H9 (cell line): ENCODE results near the gene CTSE. TPM values are rescaled to one million over a fixed set of nuclear protein-coding genes. Genes with fewer than 3 reads are reported as not detected.

Experiments used
- DNase-seq: peaks from one replicate; pipeline ENCODE4 v3.0.0-alpha.2; 2017
- H2AFZ ChIP-seq: one replicate; pipeline ENCODE4 v1.6.1; 2013; ENCODE audit warnings: mild to moderate bottlenecking, low read length, control low read depth, moderate library complexity
- H2AK5ac ChIP-seq: 2 replicates; pipeline ENCODE4 v1.6.1; 2013; ENCODE audit warnings: low read length, control low read depth, mixed read lengths; ENCODE audit not compliant: insufficient read length
- H2BK120ac ChIP-seq: one replicate; pipeline ENCODE4 v1.6.1; 2013; ENCODE audit warnings: low read depth, mild to moderate bottlenecking, low read length, control low read depth, inconsistent platforms; ENCODE audit not compliant: poor library complexity, severe bottlenecking
- H2BK12ac ChIP-seq: 2 replicates; pipeline ENCODE4 v1.6.1; 2013; ENCODE audit warnings: low read length, control low read depth, mixed read lengths, low read depth; ENCODE audit not compliant: insufficient read length
- H2BK15ac ChIP-seq: 2 replicates; pipeline ENCODE4 v1.6.1; 2013; ENCODE audit warnings: low read depth, low read length, control low read depth
- H2BK20ac ChIP-seq: one replicate; pipeline ENCODE4 v1.6.1; 2013; ENCODE audit warnings: low read depth, mild to moderate bottlenecking, low read length, control low read depth, inconsistent platforms; ENCODE audit not compliant: poor library complexity, severe bottlenecking
- H2BK5ac ChIP-seq: 2 replicates; pipeline ENCODE4 v1.6.1; 2013; ENCODE audit warnings: low read length, control low read depth, mixed read lengths; ENCODE audit not compliant: insufficient read length
- H3K14ac ChIP-seq: 2 replicates; pipeline ENCODE4 v1.6.1; 2013; ENCODE audit warnings: low read length, control low read depth; ENCODE audit not compliant: insufficient read depth
- H3K18ac ChIP-seq: 2 replicates; pipeline ENCODE4 v1.6.1; 2013; ENCODE audit warnings: low read depth, mild to moderate bottlenecking, mixed read lengths, low read length, control low read depth; ENCODE audit not compliant: insufficient read length
- H3K23ac ChIP-seq: 2 replicates; pipeline ENCODE4 v1.6.1; 2013; ENCODE audit warnings: low read length, control low read depth, mixed read lengths, low read depth; ENCODE audit not compliant: insufficient read length
- H3K23me2 ChIP-seq: 2 replicates; pipeline ENCODE4 v1.6.1; 2013; ENCODE audit warnings: low read depth, mild to moderate bottlenecking, mixed read lengths, low read length, control low read depth; ENCODE audit not compliant: insufficient read length, poor library complexity, severe bottlenecking
- H3K27ac ChIP-seq: 2 replicates; pipeline ENCODE4 v1.5.1; 2013; ENCODE audit warnings: low read length, control low read depth, mixed read lengths, low read depth; ENCODE audit not compliant: insufficient read length
- H3K27me3 ChIP-seq: 2 replicates; pipeline ENCODE4 v1.6.1; 2013; ENCODE audit warnings: low read length, control low read depth, inconsistent platforms; ENCODE audit not compliant: insufficient read depth
- H3K4ac ChIP-seq: 2 replicates; pipeline ENCODE4 v1.6.1; 2013; ENCODE audit warnings: low read depth, mild to moderate bottlenecking, control low read depth, inconsistent platforms, low read length, moderate library complexity
- H3K4me1 ChIP-seq: 2 replicates; pipeline ENCODE4 v1.6.1; 2013; ENCODE audit warnings: low read length, control low read depth, inconsistent platforms; ENCODE audit not compliant: insufficient read depth
- H3K4me2 ChIP-seq: 2 replicates; pipeline ENCODE4 v1.6.1; 2013; ENCODE audit warnings: low read length, control low read depth, mixed read lengths; ENCODE audit not compliant: insufficient read length, insufficient read depth
- H3K56ac ChIP-seq: 2 replicates; pipeline ENCODE4 v1.6.1; 2013; ENCODE audit warnings: low read depth, mild to moderate bottlenecking, mixed read lengths, low read length, control low read depth; ENCODE audit not compliant: insufficient read length
- H3K79me1 ChIP-seq: 2 replicates; pipeline ENCODE4 v1.6.1; 2013; ENCODE audit warnings: low read depth, mild to moderate bottlenecking, moderate library complexity, low read length, control low read depth, inconsistent platforms; ENCODE audit not compliant: insufficient read depth, poor library complexity, severe bottlenecking
- H3K79me2 ChIP-seq: 2 replicates; pipeline ENCODE4 v1.6.1; 2013; ENCODE audit warnings: low read length, control low read depth, inconsistent platforms; ENCODE audit not compliant: insufficient read depth
- H3K9ac ChIP-seq: 2 replicates; pipeline ENCODE4 v1.6.1; 2013; ENCODE audit warnings: low read length, control low read depth, mixed read lengths; ENCODE audit not compliant: insufficient read length; ENCODE audit errors: extremely low read depth
- H3K9me3 ChIP-seq: one replicate; pipeline ENCODE4 v1.6.1; 2013; ENCODE audit warnings: low read depth, low read length, inconsistent platforms; ENCODE audit not compliant: control insufficient read depth
- H3T11ph ChIP-seq: one replicate; pipeline ENCODE4 v1.6.1; 2013; ENCODE audit warnings: mild to moderate bottlenecking, low read length, control low read depth, inconsistent platforms
- H4K20me1 ChIP-seq: one replicate; pipeline ENCODE4 v1.6.1; 2013; ENCODE audit not compliant: control insufficient read depth, insufficient read length, insufficient read depth
- H4K5ac ChIP-seq: 2 replicates; pipeline ENCODE4 v1.6.1; 2013; ENCODE audit warnings: low read depth, mild to moderate bottlenecking, mixed read lengths, low read length, control low read depth; ENCODE audit not compliant: insufficient read length
- H4K8ac ChIP-seq: replicated peaks from 2 replicates; pipeline ENCODE4 v1.6.1; 2013; ENCODE audit warnings: low read length, control low read depth, mixed read lengths, low read depth; ENCODE audit not compliant: insufficient read length
- H4K91ac ChIP-seq: 2 replicates; pipeline ENCODE4 v1.6.1; 2013; ENCODE audit warnings: low read depth, mild to moderate bottlenecking, moderate library complexity, mixed read lengths, low read length, control low read depth; ENCODE audit not compliant: insufficient read length
- H3K27ac Mint-ChIP-seq, 3 experiments: 2 replicates in 2 of 3; 3 replicates in 1 of 3; pipeline ENCODE4 v1.8.0; 2020 to 2021; ENCODE audit warnings: mixed read lengths in 3 of 3, mild to moderate bottlenecking in 1 of 3, moderate library complexity in 1 of 3
- H3K27me3 Mint-ChIP-seq: 2 replicates; pipeline ENCODE4 v1.8.0; 2021; ENCODE audit warnings: low read depth, mild to moderate bottlenecking, moderate library complexity, mixed read lengths
- H3K36me3 Mint-ChIP-seq, 3 experiments: 2 replicates in 2 of 3; 3 replicates in 1 of 3; pipeline ENCODE4 v1.8.0; 2020 to 2021; ENCODE audit warnings: low read depth in 3 of 3, mixed read lengths in 3 of 3; ENCODE audit not compliant: insufficient read depth in 1 of 3
- H3K4me1 Mint-ChIP-seq, 2 experiments: 2 replicates each; pipeline ENCODE4 v1.8.0; 2020; ENCODE audit warnings: mixed read lengths in 2 of 2
- H3K4me3 Mint-ChIP-seq, 2 experiments: 2 replicates in 1 of 2; 3 replicates in 1 of 2; pipeline ENCODE4 v1.8.0; 2020 to 2021; ENCODE audit warnings: mild to moderate bottlenecking in 2 of 2, mixed read lengths in 2 of 2, moderate library complexity in 1 of 2
- H3K9me3 Mint-ChIP-seq, 2 experiments: 2 replicates in 1 of 2; 3 replicates in 1 of 2; pipeline ENCODE4 v1.8.0; 2020; ENCODE audit warnings: mild to moderate bottlenecking in 2 of 2, mixed read lengths in 2 of 2, moderate library complexity in 1 of 2
- CTCF ChIP-seq: fragments of 200-600 bp; sonication (generic); conservative IDR thresholded peaks from 3 replicates; pipeline ENCODE4 v1.8.0; 2021; ENCODE audit warnings: antibody characterized with exemption, mild to moderate bottlenecking
- WGBS: extraction: QIAGEN DNeasy Blood & Tissue Kit; methylation state at CpG from one replicate; pipeline ENCODE4 v1.1.7; 2013; ENCODE audit warnings: missing lambda C conversion rate, low lambda C conversion rate, mixed read lengths; ENCODE audit not compliant: insufficient read length; ENCODE audit errors: extremely low coverage; 5-methylcytosine and 5-hydroxymethylcytosine counted together
- total RNA-seq: library from RNA; stranded (reverse); gene quantifications from 2 replicates; pipeline ENCODE4 v1.2.1, GENCODE V29; 2021

CTSE gene
- total RNA-seq, 1 experiment from 2014 or later, result not detected

DNA sequence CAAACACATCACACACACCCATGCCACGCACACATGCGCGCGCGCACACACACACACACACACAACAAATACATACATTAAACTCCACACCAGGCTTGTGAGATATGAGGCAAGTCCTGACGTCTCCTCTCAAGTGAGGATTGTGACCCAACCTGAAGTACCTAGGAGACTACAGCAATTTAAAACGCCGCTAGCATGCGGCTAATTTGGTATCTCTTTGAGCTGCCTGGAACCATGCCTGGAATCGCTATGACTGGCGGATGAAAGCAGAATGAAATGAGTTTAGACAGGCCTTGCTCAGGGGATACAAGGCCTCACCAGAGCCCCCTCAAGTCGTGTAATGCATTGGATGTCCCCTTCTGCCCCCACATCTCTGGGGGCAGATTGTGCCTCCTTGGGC, 18.9 kb downstream of the CTSE start:
- H2AFZ ChIP-seq, result no peak overlapping the region
- no peak overlapping the region for H2AK5ac ChIP-seq
- Mint-ChIP-seq H3K27me3 (peaks cover 9% of the 10 kb centered on the region), H3K9me3 (peaks cover 0 to 3% of the 10 kb centered on the region in 2 experiments; a peak in 2 of 5 replicates), H3K4me1 (peaks cover 9 to 19% of the 10 kb centered on the region in 2 experiments), H3K36me3 (no peaks in the 10 kb centered on the region; a peak in 1 of 7 replicates), H3K27ac (no peak overlapping the region; a peak in 1 of 7 replicates), H3K4me3 (no peak overlapping the region)
- H3K56ac ChIP-seq, result no peak overlapping the region
- no peak overlapping the region for H3K14ac ChIP-seq
- no peak overlapping the region for H2BK15ac ChIP-seq
- H3K4me2 ChIP-seq, result no peak overlapping the region
- no peak overlapping the region for H4K91ac ChIP-seq
- TF ChIP-seq CTCF, result no peak
- WGBS, result no CpG with 5 or more reads among the region's 12 CpGs
- no peak overlapping the region for H2BK5ac ChIP-seq
- peaks cover 2% of the 10 kb centered on the region for H4K20me1 ChIP-seq
- no peak for DNase-seq
- H2BK120ac ChIP-seq, result no peak overlapping the region
- H3K9ac ChIP-seq, result no peak overlapping the region
- H3K79me2 ChIP-seq, result no peaks in the 10 kb centered on the region
- H3T11ph ChIP-seq, result no peak overlapping the region
- H3K23me2 ChIP-seq, result peaks cover 3% of the 10 kb centered on the region
- H3K9me3 ChIP-seq, result no peaks in the 10 kb centered on the region
- H3K18ac ChIP-seq, result no peak overlapping the region
- no peak overlapping the region for H2BK20ac ChIP-seq
- H3K4me1 ChIP-seq, result no peaks in the 10 kb centered on the region
- no peak overlapping the region for H3K27ac ChIP-seq
- H3K23ac ChIP-seq, result no peak overlapping the region
- no peak overlapping the region for H2BK12ac ChIP-seq
- H4K8ac ChIP-seq, result no peak overlapping the region
- no peak overlapping the region for H4K5ac ChIP-seq
- H3K27me3 ChIP-seq, result no peaks in the 10 kb centered on the region; the same call in 1 of the 2 replicates
- no peaks in the 10 kb centered on the region for H3K79me1 ChIP-seq
- H3K4ac ChIP-seq, result no peak overlapping the region
